Progenitor cell of endocrine pancreas (in vitro differentiated cells): ENCODE measurements around the gene KDR. TPM values are rescaled to one million over a fixed set of nuclear protein-coding genes. Genes with fewer than 3 reads are reported as not detected.

Experiments used
- DNase-seq: peaks from one replicate; pipeline ENCODE4 v3.0.0; 2021; ENCODE audit warnings: low spot score; ENCODE audit not compliant: unreplicated experiment
- H3K27ac Mint-ChIP-seq: 2 replicates; pipeline ENCODE4 v1.8.0; 2021; ENCODE audit warnings: mild to moderate bottlenecking, moderate library complexity, mixed read lengths
- H3K27me3 Mint-ChIP-seq: 2 replicates; pipeline ENCODE4 v1.8.0; 2021; ENCODE audit warnings: mixed read lengths
- H3K36me3 Mint-ChIP-seq: 2 replicates; pipeline ENCODE4 v1.8.0; 2022; ENCODE audit warnings: mixed read lengths; ENCODE audit not compliant: insufficient read depth
- H3K4me1 Mint-ChIP-seq: 2 replicates; pipeline ENCODE4 v1.8.0; 2021; ENCODE audit warnings: low read depth, mixed read lengths
- H3K4me3 Mint-ChIP-seq: 2 replicates; pipeline ENCODE4 v1.8.0; 2021; ENCODE audit warnings: low read depth, mild to moderate bottlenecking, moderate library complexity, mixed read lengths
- H3K9me3 Mint-ChIP-seq: 2 replicates; pipeline ENCODE4 v1.8.0; 2021; ENCODE audit warnings: low read depth, mixed read lengths
- total RNA-seq: library from RNA; stranded (reverse); gene quantifications from 2 replicates; pipeline ENCODE4 v1.2.1, GENCODE V29; 2021
- TF ChIP-seq, protein P1 (sequence below): fragments of 200-600 bp; sonication (generic); IDR thresholded peaks from one replicate; pipeline ENCODE4 v1.5.0; 2021; ENCODE audit warnings: antibody characterized with exemption, mild to moderate bottlenecking; ENCODE audit not compliant: unreplicated experiment

The KDR gene
- total RNA-seq, 1 donor from 2014 or later: 0.22 TPM

DNA sequence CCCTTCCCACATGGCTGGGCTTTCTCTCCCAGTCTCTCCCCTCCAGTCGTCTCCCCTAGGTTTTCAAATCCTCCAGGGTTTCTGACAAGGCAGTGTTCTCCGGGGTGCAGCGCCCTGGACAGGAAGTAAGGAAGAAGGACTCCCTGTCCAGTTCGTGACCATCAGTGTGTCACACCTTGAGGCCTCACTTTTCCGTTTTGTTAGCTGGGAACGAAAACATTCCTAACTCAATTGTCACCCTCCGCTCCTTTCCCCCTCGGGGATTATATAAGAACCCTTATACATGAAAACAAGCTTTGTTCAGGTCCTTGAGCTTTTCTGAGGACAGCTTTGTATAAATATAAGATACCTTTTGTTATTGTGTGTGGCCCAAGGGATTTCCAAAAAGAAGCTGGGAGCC is 92.1 kb downstream of the KDR start:
- TF ChIP-seq, protein P1, sequence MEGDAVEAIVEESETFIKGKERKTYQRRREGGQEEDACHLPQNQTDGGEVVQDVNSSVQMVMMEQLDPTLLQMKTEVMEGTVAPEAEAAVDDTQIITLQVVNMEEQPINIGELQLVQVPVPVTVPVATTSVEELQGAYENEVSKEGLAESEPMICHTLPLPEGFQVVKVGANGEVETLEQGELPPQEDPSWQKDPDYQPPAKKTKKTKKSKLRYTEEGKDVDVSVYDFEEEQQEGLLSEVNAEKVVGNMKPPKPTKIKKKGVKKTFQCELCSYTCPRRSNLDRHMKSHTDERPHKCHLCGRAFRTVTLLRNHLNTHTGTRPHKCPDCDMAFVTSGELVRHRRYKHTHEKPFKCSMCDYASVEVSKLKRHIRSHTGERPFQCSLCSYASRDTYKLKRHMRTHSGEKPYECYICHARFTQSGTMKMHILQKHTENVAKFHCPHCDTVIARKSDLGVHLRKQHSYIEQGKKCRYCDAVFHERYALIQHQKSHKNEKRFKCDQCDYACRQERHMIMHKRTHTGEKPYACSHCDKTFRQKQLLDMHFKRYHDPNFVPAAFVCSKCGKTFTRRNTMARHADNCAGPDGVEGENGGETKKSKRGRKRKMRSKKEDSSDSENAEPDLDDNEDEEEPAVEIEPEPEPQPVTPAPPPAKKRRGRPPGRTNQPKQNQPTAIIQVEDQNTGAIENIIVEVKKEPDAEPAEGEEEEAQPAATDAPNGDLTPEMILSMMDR: no peak
- Mint-ChIP-seq H3K9me3 (no peaks in the 10 kb centered on the region), H3K27ac (no peak overlapping the region), H3K36me3 (no peaks in the 10 kb centered on the region), H3K27me3 (peaks cover 15% of the 10 kb centered on the region), H3K4me1 (peaks cover 2% of the 10 kb centered on the region), H3K4me3 (no peak overlapping the region)
- DNase-seq: no peak

DNA sequence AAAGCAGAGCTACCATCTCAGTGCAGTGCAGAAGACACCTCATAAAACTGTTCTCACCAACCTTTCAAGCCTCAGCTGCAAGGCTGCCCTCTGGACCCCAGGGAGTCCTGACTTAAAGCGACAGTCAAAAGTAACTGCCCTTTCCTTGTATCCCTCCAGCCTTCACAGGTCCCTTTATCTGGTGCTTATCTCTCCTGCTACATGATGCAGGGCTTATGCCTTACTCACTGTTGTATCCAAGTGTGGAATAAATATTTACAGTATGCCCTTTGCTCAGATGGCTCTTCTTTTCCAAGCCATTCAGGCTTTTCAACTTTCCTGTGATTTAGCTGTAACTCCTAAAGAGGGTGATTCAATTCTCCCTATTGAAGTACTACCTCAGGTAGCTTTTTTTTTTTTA is 92.6 kb downstream of the KDR start:
- peaks cover 2% of the 10 kb centered on the region for H3K4me1 Mint-ChIP-seq
- H3K9me3 Mint-ChIP-seq: no peaks in the 10 kb centered on the region
- no peaks in the 10 kb centered on the region for H3K36me3 Mint-ChIP-seq
- H3K4me3 Mint-ChIP-seq: no peak overlapping the region
- TF ChIP-seq, protein P1: no peak
- H3K27ac Mint-ChIP-seq: no peak overlapping the region
- no peak for DNase-seq
- H3K27me3 Mint-ChIP-seq: peaks cover 12% of the 10 kb centered on the region

DNA sequence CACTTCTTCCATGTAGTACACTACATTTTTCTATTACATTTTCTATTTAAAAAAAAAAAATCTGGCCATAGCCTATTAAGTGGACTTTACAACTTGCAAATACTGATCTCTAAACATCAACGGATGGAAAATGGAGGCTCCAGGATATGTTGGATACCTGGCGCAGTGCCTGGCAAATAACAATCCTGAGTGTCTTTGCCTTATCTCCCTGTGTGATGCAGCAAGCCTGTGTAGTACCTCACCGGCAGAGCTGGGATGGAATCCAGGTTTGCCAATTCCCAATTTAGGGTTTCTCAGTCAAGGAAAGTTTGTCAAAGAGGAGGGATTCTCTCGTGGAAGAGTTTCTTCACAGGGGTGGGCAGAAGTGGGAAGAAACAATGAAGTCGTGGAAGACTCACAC is 93.2 kb downstream of the KDR start:
- DNase-seq: no peak
- TF ChIP-seq, protein P1: no peak

DNA sequence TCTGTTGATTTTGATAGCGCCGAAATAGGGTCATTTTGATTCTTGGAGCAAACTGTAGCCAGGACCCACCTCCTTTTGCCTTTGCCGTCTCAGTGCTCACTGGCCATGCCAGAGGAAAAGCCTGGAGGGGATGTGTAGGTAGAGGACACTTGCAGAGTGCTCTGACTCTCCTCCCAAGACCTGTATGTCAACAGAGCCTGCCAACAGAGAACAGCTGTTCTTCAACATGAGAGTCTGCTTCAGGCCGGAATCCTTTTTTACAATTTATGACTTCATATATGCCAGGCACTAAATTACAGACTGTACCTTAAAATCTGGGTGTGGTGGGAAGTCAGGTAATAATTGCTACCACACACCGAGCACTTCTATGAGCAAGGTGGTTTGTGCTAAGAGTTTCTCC is 94.2 kb downstream of the KDR start:
- Mint-ChIP-seq H3K4me1 (peaks cover 2% of the 10 kb centered on the region), H3K36me3 (no peaks in the 10 kb centered on the region), H3K27me3 (peaks cover 11% of the 10 kb centered on the region), H3K9me3 (no peaks in the 10 kb centered on the region), H3K4me3 (no peak overlapping the region), H3K27ac (no peak overlapping the region)
- no peak for DNase-seq
- TF ChIP-seq, protein P1: no peak

More for the DNA sequence above, 93.2 kb downstream of the KDR start:
- no peaks in the 10 kb centered on the region for H3K36me3 Mint-ChIP-seq
- no peak overlapping the region for H3K27ac Mint-ChIP-seq
- H3K27me3 Mint-ChIP-seq: peaks cover 12% of the 10 kb centered on the region
- H3K4me1 Mint-ChIP-seq: peaks cover 2% of the 10 kb centered on the region
- no peaks in the 10 kb centered on the region for H3K9me3 Mint-ChIP-seq
- no peak overlapping the region for H3K4me3 Mint-ChIP-seq

DNA sequence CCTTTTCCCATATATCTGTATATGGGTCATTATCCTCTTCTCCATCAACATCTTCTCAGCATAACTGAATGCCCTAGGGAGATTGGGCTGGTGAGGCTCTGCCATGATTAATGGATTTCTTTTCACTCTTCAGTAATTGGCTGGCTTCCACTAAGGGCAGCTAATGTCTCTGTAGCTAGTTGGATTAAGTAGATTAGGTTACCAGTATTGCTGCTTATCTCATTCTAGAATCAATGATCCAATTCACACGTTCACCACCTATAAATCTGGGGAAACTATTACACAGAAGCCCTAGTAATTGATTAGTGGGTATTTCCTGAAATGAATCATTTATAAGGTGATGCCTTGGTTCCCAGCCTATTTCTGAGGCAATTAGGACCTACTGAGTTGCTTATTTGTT is 94.8 kb downstream of the KDR start:
- no peak overlapping the region for H3K4me3 Mint-ChIP-seq
- H3K36me3 Mint-ChIP-seq: no peaks in the 10 kb centered on the region
- H3K27me3 Mint-ChIP-seq: peaks cover 7% of the 10 kb centered on the region
- TF ChIP-seq, protein P1: no peak
- H3K27ac Mint-ChIP-seq: no peak overlapping the region
- H3K4me1 Mint-ChIP-seq: peaks cover 2% of the 10 kb centered on the region
- no peak for DNase-seq
- H3K9me3 Mint-ChIP-seq: no peaks in the 10 kb centered on the region
